K562 (cell line): ENCODE results near the gene HTT-AS. TPM values are rescaled to one million over a fixed set of nuclear protein-coding genes. Genes with fewer than 3 reads are reported as not detected.

Experiments used
- ATAC-seq: fragments of 200-7000 bp; cut with Tn5 transposase; 3 replicates; pipeline ENCODE4 v1.9.1; 2020; ENCODE audit warnings: moderate library complexity
- BruUV-seq: library from RNA; stranded (reverse); fragments of 400-500 nt; replicated peaks from 2 replicates; lab custom pipeline; 2021; lab: Mats Ljungman, UMichigan
- CTCF ChIA-PET: fragments of 300-600 bp; formaldehyde crosslinking; extraction: SDS; loops from one replicate; lab custom pipeline; 2021; ENCODE audit warnings: low intra/inter-chr PET ratio; lab: Yijun Ruan, JAX
- POLR2A ChIA-PET: fragments of 300-600, 350-650 bp; sonication (Branson Sonifier 250); formaldehyde crosslinking; extraction: SDS; loops from one replicate; lab custom pipeline; 2021; ENCODE audit warnings: antibody characterized with exemption, inconsistent platforms; lab: Yijun Ruan, JAX
- DNase-seq, 4 experiments: peaks; one replicate each; pipeline versions ENCODE4 v3.0.0 to v3.0.0-alpha.2; 2011 to 2018; ENCODE audit warnings: low spot score in 3 of 4, mixed read lengths in 3 of 4; ENCODE audit errors: extremely low read depth in 1 of 4
- FAIRE-seq: peaks from 2 replicates; lab custom pipeline; 2011; peaks lifted over from hg19 to GRCh38; lab: Jason Lieb, UNC
- H2AFZ ChIP-seq: 2 replicates; pipeline ENCODE4 v1.6.0; 2011; ENCODE audit warnings: low read depth, low read length, control low read depth, inconsistent platforms
- H3K27ac ChIP-seq: fragments of 200-600 bp; 3 replicates; pipeline ENCODE4 v1.8.0; 2011; ENCODE audit warnings: low read depth, mild to moderate bottlenecking, control low read depth, inconsistent platforms, low read length, moderate library complexity, mixed read lengths; ENCODE audit errors: extremely low read depth
- H3K27me3 ChIP-seq, 2 experiments: fragments of 300-600 bp in 1 of 2; 2 replicates in 1 of 2; 3 replicates in 1 of 2; pipeline versions ENCODE4 v1.6.0 to v1.8.0; 2011; ENCODE audit warnings: inconsistent platforms in 2 of 2, low read length in 2 of 2, mild to moderate bottlenecking in 1 of 2, mixed read lengths in 1 of 2, moderate library complexity in 1 of 2; ENCODE audit not compliant: control insufficient read depth in 2 of 2, insufficient read depth in 2 of 2
- H3K36me3 ChIP-seq: fragments of 300-600 bp; 3 replicates; pipeline ENCODE4 v1.8.0; 2011; ENCODE audit warnings: mild to moderate bottlenecking, low read length, inconsistent platforms; ENCODE audit not compliant: control insufficient read depth, insufficient read depth
- H3K4me1 ChIP-seq, 2 experiments: fragments of 200-600 bp in 1 of 2; replicated peaks in 1 of 2; 2 replicates in 1 of 2; 3 replicates in 1 of 2; pipeline versions ENCODE4 v1.5.1 to v1.8.0; 2011; ENCODE audit warnings: inconsistent platforms in 2 of 2, low read length in 2 of 2, mild to moderate bottlenecking in 1 of 2, mixed read lengths in 1 of 2, moderate library complexity in 1 of 2; ENCODE audit not compliant: control insufficient read depth in 2 of 2, insufficient read depth in 2 of 2
- H3K4me2 ChIP-seq: 2 replicates; pipeline ENCODE4 v1.6.1; 2011; ENCODE audit warnings: low read length, control low read depth, inconsistent platforms, mixed read lengths; ENCODE audit not compliant: insufficient read depth
- H3K4me3 ChIP-seq: fragments of 200-600 bp; sonication (generic), shearing (Covaris generic); 2 replicates; pipeline ENCODE4 v1.5.1; 2016; ENCODE audit warnings: control low read depth, inconsistent platforms
- H3K79me2 ChIP-seq: fragments of 200-600 bp; 3 replicates; pipeline ENCODE4 v1.8.0; 2011; ENCODE audit warnings: low read length, inconsistent platforms; ENCODE audit not compliant: control insufficient read depth, insufficient read depth
- H3K9ac ChIP-seq, 2 experiments: 2 replicates each; pipeline versions ENCODE4 v1.6.0 to v1.6.1; 2011; ENCODE audit warnings: low read depth in 2 of 2, low read length in 2 of 2, control low read depth in 1 of 2, inconsistent platforms in 1 of 2, mild to moderate bottlenecking in 1 of 2, mixed read lengths in 1 of 2; ENCODE audit not compliant: insufficient read depth in 1 of 2
- H3K9me1 ChIP-seq: one replicate; pipeline ENCODE4 v1.6.0; 2011; ENCODE audit warnings: inconsistent platforms, mild to moderate bottlenecking, low read length, moderate library complexity; ENCODE audit not compliant: control insufficient read depth, insufficient read depth
- H3K9me3 ChIP-seq: replicated peaks from 2 replicates; pipeline ENCODE4 v1.5.1; 2011; ENCODE audit warnings: low read depth, low read length, inconsistent platforms; ENCODE audit not compliant: control insufficient read depth, insufficient read depth
- H4K20me1 ChIP-seq: replicated peaks from 2 replicates; pipeline ENCODE4 v1.6.1; 2011; ENCODE audit warnings: low read length, inconsistent platforms, mixed read lengths; ENCODE audit not compliant: control insufficient read depth, insufficient read depth
- BCOR ChIP-seq: fragments of 450-650 bp; IDR thresholded peaks from 2 replicates; pipeline ENCODE4 v1.6.1; 2016
- CBX1 ChIP-seq: sonication (generic); IDR thresholded peaks from 2 replicates; pipeline ENCODE4 v1.6.1; 2016; ENCODE audit warnings: antibody characterized with exemption, low read depth, mild to moderate bottlenecking
- EGR1 ChIP-seq: fragments of 450-650 bp; conservative IDR thresholded peaks from 2 replicates; pipeline ENCODE4 v1.6.1; 2017; ENCODE audit warnings: mild to moderate bottlenecking
- FOXM1 ChIP-seq, 2 experiments: fragments of 450-650 bp in 1 of 2; sonication (generic) in 1 of 2; formaldehyde crosslinking in 1 of 2; IDR thresholded peaks; 2 replicates each; pipeline versions ENCODE4 v1.6.1 to v1.9.0; 2017 to 2022; ENCODE audit warnings: low read depth in 2 of 2, mild to moderate bottlenecking in 2 of 2, missing genetic modification reagents in 1 of 2, moderate library complexity in 1 of 2
- GATAD2A ChIP-seq: fragments of 450-650 bp; IDR thresholded peaks from 2 replicates; pipeline ENCODE4 v1.6.1; 2017
- GTF2E2 ChIP-seq: fragments of 200-800 bp; sonication (Bioruptor generic); IDR thresholded peaks from 2 replicates; pipeline ENCODE4 v1.6.1; 2016; ENCODE audit warnings: missing genetic modification characterization, missing compliant biosample characterization
- MAZ ChIP-seq, 2 experiments: fragments of 450-650 bp in 1 of 2; sonication (generic) in 1 of 2; formaldehyde crosslinking; IDR thresholded peaks in 1 of 2; conservative IDR thresholded peaks in 1 of 2; 2 replicates each; pipeline versions ENCODE4 v1.4.0 to v1.5.0; 2020; ENCODE audit warnings: mild to moderate bottlenecking in 1 of 2, missing genetic modification reagents in 1 of 2
- NR2C2 ChIP-seq, 2 experiments: fragments of 200-800 bp in 1 of 2; sonication (Bioruptor generic) in 1 of 2; sonication (generic) in 1 of 2; formaldehyde crosslinking in 1 of 2; IDR thresholded peaks; 2 replicates each; pipeline versions ENCODE4 v1.6.1 to v1.8.0; 2016 to 2022; ENCODE audit warnings: mild to moderate bottlenecking in 1 of 2, missing compliant biosample characterization in 1 of 2, missing genetic modification characterization in 1 of 2, missing genetic modification reagents in 1 of 2
- PYGO2 ChIP-seq: fragments of 450-650 bp; IDR thresholded peaks from 2 replicates; pipeline ENCODE4 v1.6.1; 2016; ENCODE audit warnings: mild to moderate bottlenecking, missing genetic modification characterization, moderate library complexity, missing compliant biosample characterization
- RFX1 ChIP-seq: fragments of 450-650 bp; IDR thresholded peaks from 2 replicates; pipeline ENCODE4 v1.6.1; 2016; ENCODE audit warnings: mild to moderate bottlenecking, moderate library complexity
- SIN3B ChIP-seq: fragments of 450-650 bp; IDR thresholded peaks from 2 replicates; pipeline ENCODE4 v1.6.1; 2017; ENCODE audit warnings: low read depth, mild to moderate bottlenecking, moderate library complexity
- SOX6 ChIP-seq: fragments of 450-650 bp; IDR thresholded peaks from 2 replicates; pipeline ENCODE4 v1.6.1; 2014; ENCODE audit warnings: mild to moderate bottlenecking
- TBP ChIP-seq: optimal IDR thresholded peaks from 2 replicates; pipeline ENCODE3; 2011; ENCODE audit warnings: low read depth, low read length, improper control_type of control experiment
- YY1 ChIP-seq, 3 experiments: IDR thresholded peaks; 2 replicates each; pipeline ENCODE4 v1.6.1; 2011; ENCODE audit warnings: low read length in 2 of 3, mild to moderate bottlenecking in 2 of 3, moderate library complexity in 2 of 3, borderline replicate concordance in 1 of 3, control low read depth in 1 of 3, low read depth in 1 of 3; ENCODE audit not compliant: insufficient read depth in 3 of 3, insufficient replicate concordance in 2 of 3, control insufficient read depth in 1 of 3, insufficient read length in 1 of 3; ENCODE audit errors: extremely low read depth in 1 of 3
- ZNF311 ChIP-seq: fragments of 250-450 bp; sonication (Bioruptor Pico); IDR thresholded peaks from 2 replicates; pipeline ENCODE4 v1.4.0; 2020; ENCODE audit warnings: mild to moderate bottlenecking, moderate library complexity
- ZNF316 ChIP-seq: fragments of 450-650 bp; IDR thresholded peaks from 2 replicates; pipeline ENCODE4 v1.6.1; 2016
- ZNF324 ChIP-seq: fragments of 250-450 bp; sonication (Bioruptor Pico); IDR thresholded peaks from 2 replicates; pipeline ENCODE4 v1.4.0; 2020; ENCODE audit warnings: mild to moderate bottlenecking
- WGBS: fragments of 100-300 bp; shearing (Covaris generic); methylation state at CpG from one replicate; pipeline ENCODE4 v1.1.6; 2016; ENCODE audit warnings: low coverage, mixed read lengths; ENCODE audit not compliant: insufficient coverage; ENCODE audit errors: missing lambda C conversion rate; 5-methylcytosine and 5-hydroxymethylcytosine counted together
- in situ Hi-C: fragments of 300-500 bp; cut with MboI; formaldehyde crosslinking; loops from 4 replicates; pipeline ENCODE4 v1.15.0; 2018; ENCODE audit warnings: inconsistent platforms, mixed read lengths
- intact Hi-C: fragments of 100-400 bp; cut with micrococcal nuclease; formaldehyde crosslinking; loops from 2 replicates; pipeline ENCODE4 v1.14.2; 2022
- polyA plus RNA-seq, 8 experiments: library from polyadenylated mRNA; depleted of rRNA in 4 of 8; stranded (reverse) in 5 of 8; unstranded in 3 of 8; fragments of >200 nt; fragmentation: Nextera tagmentation in 2 of 8; fragmentation: Illumina TruSeq in 1 of 8; extraction: Ambion mirVana in 2 of 8; extraction: Trizol in 1 of 8; gene quantifications; 2 replicates each; pipeline versions ENCODE4 v1.2.1 to v1.2.3, GENCODE V29; 2011 to 2014; ENCODE audit warnings: inconsistent platforms in 1 of 8, missing spikeins in 1 of 8
- total RNA-seq, 7 experiments: library from RNA; depleted of rRNA in 6 of 7; stranded (reverse); fragments of >200 nt in 6 of 7; fragmentation: Illumina TruSeq in 2 of 7; extraction: Trizol in 2 of 7; gene quantifications; 2 replicates each; pipeline versions ENCODE4 v1.2.1 to v1.2.3, GENCODE V29; 2011 to 2021; ENCODE audit warnings: low replicate concordance in 1 of 7
- TF ChIP-seq, protein P1 (sequence below): sonication (generic); formaldehyde crosslinking; IDR thresholded peaks from 2 replicates; pipeline ENCODE4 v1.8.0; 2022; ENCODE audit warnings: mild to moderate bottlenecking, low read depth, missing genetic modification reagents

The HTT-AS gene
- total and polyA plus RNA-seq, 9 of the 15 experiments (the other 6 are each of a cell fraction or from before 2014, with no cell fraction given): not detected

DNA sequence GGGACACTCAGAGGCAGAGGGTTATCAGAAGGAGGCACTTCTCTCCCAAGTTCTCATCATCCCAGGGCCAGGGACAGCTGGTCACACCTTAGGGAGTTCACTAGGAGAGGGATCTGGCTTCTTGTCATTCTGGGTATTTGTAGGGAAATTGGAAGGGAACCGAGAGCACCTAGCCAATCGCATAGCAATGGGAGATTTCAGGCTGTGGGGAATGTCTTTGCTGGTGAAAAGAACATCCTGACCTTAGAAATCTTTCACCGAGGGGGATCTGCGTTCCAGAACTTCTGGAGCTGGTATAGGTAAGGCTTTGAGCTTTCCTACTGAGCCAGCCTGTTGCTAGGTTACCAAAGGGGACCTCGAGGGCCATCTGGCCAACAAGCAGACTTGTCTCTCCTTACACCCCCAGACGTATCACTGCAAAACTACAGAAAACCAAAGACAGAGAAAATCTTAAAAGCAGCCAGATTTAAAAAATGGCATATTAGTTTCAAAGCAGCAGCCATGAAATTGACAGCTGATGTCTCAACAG, 6.8 kb downstream of the HTT-AS start:
- no peak for ATAC-seq
- in situ Hi-C loops: no loop called here
- CTCF ChIA-PET: no interaction called here

GRCh38 chr4:3066836-3067400, 7.4 kb downstream of the HTT-AS start:
- intact Hi-C loops: no loop called here
- Histone ChIP-seq H3K9ac (no peak overlapping the region), H3K9me1 (no peaks in the 10 kb centered on the region), H3K79me2 (no peaks in the 10 kb centered on the region), H4K20me1 (0 out of 2 replicates have a peak, but pooled peaks cover 2% of the 10 kb centered on the region), H3K27ac (no peak overlapping the region), H3K4me3 (no peak overlapping the region), H3K4me1 (no peaks in the 10 kb centered on the region; a peak in 3 of 5 replicates), H3K9me3 (no peaks in the 10 kb centered on the region), H3K27me3 (peaks cover 29 to 54% of the 10 kb centered on the region in 2 experiments), H3K36me3 (no peaks in the 10 kb centered on the region), H2AFZ (no peak overlapping the region), H3K4me2 (no peak overlapping the region)
- no peak for DNase-seq
- 20% methylated on average over 6 of the region's 6 CpGs for WGBS
- in situ Hi-C loops: no loop called here
- no TSS peak for BruUV-seq
- FAIRE-seq: no peak
- CTCF ChIA-PET: no interaction called here
- POLR2A ChIA-PET: no interaction called here
- no peak for ATAC-seq
- TF ChIP-seq EGR1: no peak
- no peak for TF ChIP-seq CBX1
- TF ChIP-seq, protein P1, sequence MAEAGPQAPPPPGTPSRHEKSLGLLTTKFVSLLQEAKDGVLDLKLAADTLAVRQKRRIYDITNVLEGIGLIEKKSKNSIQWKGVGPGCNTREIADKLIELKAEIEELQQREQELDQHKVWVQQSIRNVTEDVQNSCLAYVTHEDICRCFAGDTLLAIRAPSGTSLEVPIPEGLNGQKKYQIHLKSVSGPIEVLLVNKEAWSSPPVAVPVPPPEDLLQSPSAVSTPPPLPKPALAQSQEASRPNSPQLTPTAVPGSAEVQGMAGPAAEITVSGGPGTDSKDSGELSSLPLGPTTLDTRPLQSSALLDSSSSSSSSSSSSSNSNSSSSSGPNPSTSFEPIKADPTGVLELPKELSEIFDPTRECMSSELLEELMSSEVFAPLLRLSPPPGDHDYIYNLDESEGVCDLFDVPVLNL (CRISPR knock-in tag): no peak
- no peak for TF ChIP-seq PYGO2 (tag)
- TF ChIP-seq ZNF324 (CRISPR knock-in tag): no peak
- no peak for TF ChIP-seq SOX6
- no peak for TF ChIP-seq FOXM1 (IDR thresholded peaks at IDR 0.05; ENCODE audit: low read depth)
- TF ChIP-seq FOXM1 (CRISPR knock-in tag; IDR thresholded peaks at IDR 0.05; ENCODE audit: low read depth): no peak
- TF ChIP-seq NR2C2 (CRISPR knock-in tag; IDR thresholded peaks at IDR 0.05): no peak
- no peak for TF ChIP-seq NR2C2 (tag; IDR thresholded peaks at IDR 0.05)
- no peak for TF ChIP-seq RFX1
- no peak for TF ChIP-seq ZNF316
- no peak for TF ChIP-seq TBP
- TF ChIP-seq MAZ (CRISPR knock-in tag; conservative IDR thresholded peaks at IDR 0.05 in 1 of 2, IDR thresholded peaks at IDR 0.05 in 1 of 2): no peak

More for the DNA sequence above, 6.8 kb downstream of the HTT-AS start:
- DNase-seq (no peak), FAIRE-seq (no peak)
- no peak overlapping the region for H3K4me3 ChIP-seq
- H3K79me2 ChIP-seq: no peaks in the 10 kb centered on the region
- H3K9ac ChIP-seq: no peak overlapping the region
- H4K20me1 ChIP-seq: no peaks in the 10 kb centered on the region
- H3K9me3 ChIP-seq: no peaks in the 10 kb centered on the region
- no peaks in the 10 kb centered on the region for H3K9me1 ChIP-seq
- no peaks in the 10 kb centered on the region for H3K36me3 ChIP-seq
- intact Hi-C loops: no loop called here
- peaks cover 26 to 52% of the 10 kb centered on the region in 2 experiments for H3K27me3 ChIP-seq
- TF ChIP-seq SIN3B (no peak), GATAD2A (no peak), YY1 (IDR thresholded peaks at IDR 0.05; ENCODE audit: borderline replicate concordance in 1 of 3, control insufficient read depth in 1 of 3, extremely low read depth in 1 of 3, insufficient read depth in 3 of 3, insufficient read length in 1 of 3, insufficient replicate concordance in 2 of 3, low read depth in 1 of 3, low read length in 2 of 3) (no peak), GTF2E2 (no peak), RFX1 (peak; percentile 65), BCOR (no peak), ZNF311 (CRISPR knock-in tag) (no peak)
- TF ChIP-seq, all 486 proteins: peak for 1
- Histone ChIP-seq H3K27ac (no peak overlapping the region), H2AFZ (no peak overlapping the region), H3K4me2 (no peak overlapping the region), H3K4me1 (no peaks in the 10 kb centered on the region; a peak in 1 of 5 replicates)
- BruUV-seq: no TSS peak
- POLR2A ChIA-PET: no interaction called here
- 4% methylated on average over 6 of the region's 6 CpGs for WGBS
